ENCODE measurements around the gene SFN. TPM values are rescaled to one million over a fixed set of nuclear protein-coding genes. Genes with fewer than 3 reads are reported as not detected.

Gene SFN
- total RNA-seq, 1 donor from 2014 or later = 47.5 TPM

GRCh38 chr1:26900815-26901511, 38.0 kb downstream of the SFN start:
- no peak for TF ChIP-seq CTCF (IDR thresholded peaks at IDR 0.05)
- no peaks in the 10 kb centered on the region for H3K27me3 ChIP-seq (ENCODE audit: low read depth)
- H3K36me3 ChIP-seq = peaks cover 25% of the 10 kb centered on the region
- intact Hi-C loops (cut with DNase I) = no loop called here
- H3K9me3 ChIP-seq = no peaks in the 10 kb centered on the region
- peaks cover 23% of the 10 kb centered on the region for H3K4me1 ChIP-seq
- DNase-seq (no peak), ATAC-seq (no peak)
- H3K27ac ChIP-seq = peak overlapping the region; percentile 89
- peak overlapping the region; percentile 99 for H3K4me3 ChIP-seq

GRCh38 chr1:26907071-26907917, 44.3 kb downstream of the SFN start:
- H3K4me1 ChIP-seq = peaks cover 4% of the 10 kb centered on the region
- no peaks in the 10 kb centered on the region for H3K27me3 ChIP-seq (ENCODE audit: low read depth)
- H3K27ac ChIP-seq = no peak overlapping the region
- DNase-seq (no peak), ATAC-seq (peak; percentile 63)
- H3K36me3 ChIP-seq = no peaks in the 10 kb centered on the region
- no peak overlapping the region for H3K4me3 ChIP-seq
- no peak for TF ChIP-seq CTCF (IDR thresholded peaks at IDR 0.05)
- no peaks in the 10 kb centered on the region for H3K9me3 ChIP-seq
- intact Hi-C loops (cut with DNase I) = no loop called here

- no peak overlapping the region for H3K27ac ChIP-seq
- intact Hi-C loops (cut with DNase I) = no loop called here
Observed at GRCh38 chr1:26909951-26910342, 47.0 kb downstream of the SFN start.

GRCh38 chr1:26910343-26911160, 47.6 kb downstream of the SFN start:
- ATAC-seq (peak; percentile 46 to 50), DNase-seq (no peak)
- Histone ChIP-seq H3K9me3 (no peaks in the 10 kb centered on the region), H3K4me1 (peaks cover 8% of the 10 kb centered on the region), H3K4me3 (no peak overlapping the region), H3K27me3 (ENCODE audit: low read depth) (no peaks in the 10 kb centered on the region), H3K36me3 (no peaks in the 10 kb centered on the region), H3K27ac (peak overlapping the region; percentile 53)
- intact Hi-C loops (cut with DNase I) = no loop called here
- no peak for TF ChIP-seq CTCF (IDR thresholded peaks at IDR 0.05)

More at GRCh38 chr1:26909951-26910342, 47.0 kb downstream of the SFN start:
- H3K36me3 ChIP-seq = no peaks in the 10 kb centered on the region
- DNase-seq (no peak), ATAC-seq (no peak)
- TF ChIP-seq CTCF (IDR thresholded peaks at IDR 0.05) = no peak
- peaks cover 4% of the 10 kb centered on the region for H3K4me1 ChIP-seq
- H3K9me3 ChIP-seq = no peaks in the 10 kb centered on the region
- no peaks in the 10 kb centered on the region for H3K27me3 ChIP-seq (ENCODE audit: low read depth)
- no peak overlapping the region for H3K4me3 ChIP-seq

GRCh38 chr1:26911399-26912146, 48.6 kb downstream of the SFN start:
- intact Hi-C loops (cut with DNase I) = no loop called here
- no peak for TF ChIP-seq CTCF (IDR thresholded peaks at IDR 0.05)
- H3K36me3 ChIP-seq = no peaks in the 10 kb centered on the region
- ATAC-seq = no peak
- H3K27me3 ChIP-seq (ENCODE audit: low read depth) = no peaks in the 10 kb centered on the region
- no peak for DNase-seq
- H3K27ac ChIP-seq = no peak overlapping the region
- no peak overlapping the region for H3K4me3 ChIP-seq
- H3K9me3 ChIP-seq = no peaks in the 10 kb centered on the region
- peaks cover 8% of the 10 kb centered on the region for H3K4me1 ChIP-seq
